Activated naive CD4-positive, alpha-beta T cell treated with anti-CD3 and anti-CD28 coated beads, Interleukin-2, amount 10 ng/mL, durations not matched to agents 7 days and 5 days (primary cell): ENCODE results near the gene TRIP13.

ENCODE experiments used
- CTCF ChIA-PET: fragments of 350-600 bp; sonication (Branson Sonifier 250); formaldehyde crosslinking; loops from one replicate; lab custom pipeline; 2021; ENCODE audit warnings: antibody characterized with exemption; lab: Charles Lee
- DNase-seq: peaks from one replicate; pipeline ENCODE4 v3.0.0-alpha.2; 2020
- H3K27ac Mint-ChIP-seq: one replicate; pipeline ENCODE4 v1.8.0; 2021; ENCODE audit warnings: mild to moderate bottlenecking, moderate library complexity, mixed read lengths
- H3K27me3 Mint-ChIP-seq: one replicate; pipeline ENCODE4 v1.8.0; 2021; ENCODE audit warnings: mild to moderate bottlenecking, mixed read lengths
- H3K36me3 Mint-ChIP-seq: one replicate; pipeline ENCODE4 v1.8.0; 2021; ENCODE audit warnings: mixed read lengths
- H3K4me1 Mint-ChIP-seq: one replicate; pipeline ENCODE4 v1.8.0; 2021; ENCODE audit warnings: mixed read lengths
- H3K4me3 Mint-ChIP-seq: one replicate; pipeline ENCODE4 v1.8.0; 2021; ENCODE audit warnings: mild to moderate bottlenecking, moderate library complexity, mixed read lengths
- H3K9me3 Mint-ChIP-seq: one replicate; pipeline ENCODE4 v1.8.0; 2021; ENCODE audit warnings: mixed read lengths

TRIP13 gene

DNA sequence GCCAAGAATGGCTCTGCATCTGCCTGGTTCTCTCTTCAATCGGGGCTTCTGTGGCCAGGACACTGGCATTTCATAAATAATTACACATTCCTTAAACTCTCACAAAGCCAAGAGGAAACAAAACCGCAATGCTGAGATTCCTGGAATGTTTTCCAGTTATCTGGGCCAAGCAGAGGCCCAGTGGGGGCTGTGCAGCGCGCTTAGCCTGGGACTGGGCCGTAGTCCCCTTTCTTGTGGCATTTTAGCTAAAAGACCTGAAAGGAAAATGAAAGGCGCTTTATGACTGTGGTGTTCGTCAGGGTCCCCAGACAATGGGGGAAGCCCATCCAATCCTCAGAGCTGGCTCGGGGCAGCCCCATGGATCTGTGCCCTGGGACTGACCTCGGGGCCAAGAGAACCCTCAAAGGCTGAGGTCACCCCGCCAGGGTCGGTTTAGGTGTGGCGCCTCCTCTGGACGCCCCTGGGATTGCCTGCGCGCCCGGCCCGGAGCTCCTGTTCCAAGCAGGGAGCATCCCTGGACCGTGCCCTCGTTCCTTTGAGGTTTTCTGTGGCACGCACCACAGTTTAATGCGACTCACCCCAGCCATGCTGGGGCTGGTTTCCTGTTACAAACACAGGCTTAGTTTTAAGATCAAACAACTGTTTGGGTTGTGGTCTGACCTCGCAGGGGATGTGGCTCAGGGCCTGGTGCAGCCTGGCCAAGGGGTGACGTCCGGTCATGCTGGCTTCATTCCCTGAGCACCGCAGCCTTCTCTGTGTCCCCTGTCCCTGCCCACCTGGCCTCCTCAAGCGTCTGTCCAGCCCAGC is 64.5 kb downstream of the TRIP13 start:
- no peak overlapping the region for H3K27ac Mint-ChIP-seq
- H3K27me3 Mint-ChIP-seq, result peaks cover 85% of the 10 kb centered on the region
- H3K9me3 Mint-ChIP-seq, result no peaks in the 10 kb centered on the region
- CTCF ChIA-PET, result interaction anchor here (0.7 to 2.0 kb wide), 3 partner anchors 9 to 184 kb away, joined by 3 to 4 read pairs (median 4); no protein-coding TSS in a partner anchor
- H3K36me3 Mint-ChIP-seq, result no peaks in the 10 kb centered on the region
- H3K4me3 Mint-ChIP-seq, result no peak overlapping the region
- peak; percentile 77 for DNase-seq
- peaks cover 56% of the 10 kb centered on the region for H3K4me1 Mint-ChIP-seq

DNA sequence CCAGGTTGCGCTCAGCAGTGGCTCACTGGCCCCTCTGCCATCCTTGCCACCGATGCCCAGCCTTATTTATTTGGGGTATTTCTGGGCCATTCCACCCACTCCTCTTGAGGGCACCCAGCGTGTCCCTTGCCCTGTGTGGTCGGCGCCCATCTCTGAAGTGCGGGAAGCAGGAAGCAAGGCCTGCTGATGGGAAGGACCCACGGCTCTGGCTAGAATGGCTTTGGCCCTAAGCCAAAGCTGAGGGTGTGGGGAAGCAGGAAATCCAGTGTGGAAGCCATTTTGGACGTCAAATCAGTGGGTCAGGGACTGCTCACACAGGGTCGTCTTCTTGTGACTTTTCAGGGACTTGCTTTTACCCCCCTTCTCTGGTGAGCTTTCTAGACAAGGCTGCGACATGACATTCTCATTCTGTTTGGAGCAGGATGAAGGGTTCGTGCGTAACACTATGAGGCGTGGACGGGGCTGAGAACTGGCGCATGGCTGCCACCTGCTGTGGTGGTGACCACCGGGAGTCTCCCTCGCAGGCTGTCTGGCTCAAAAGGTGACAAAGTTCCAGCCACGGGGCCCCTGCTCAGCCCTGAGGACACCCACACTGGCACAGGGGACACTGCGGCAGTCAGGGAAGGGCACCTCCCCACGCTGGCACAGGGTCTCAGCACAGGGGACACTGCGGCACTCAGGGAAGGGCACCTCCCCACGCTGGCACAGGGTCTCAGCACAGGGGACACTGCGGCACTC is 65.2 kb downstream of the TRIP13 start:
- CTCF ChIA-PET, result interaction anchor here (1.6 to 2.0 kb wide), 2 partner anchors 8 to 9 kb away, joined by 4 read pairs; no protein-coding TSS in a partner anchor
- Mint-ChIP-seq H3K27me3 (peaks cover 78% of the 10 kb centered on the region), H3K36me3 (no peaks in the 10 kb centered on the region), H3K4me3 (no peak overlapping the region), H3K9me3 (no peaks in the 10 kb centered on the region), H3K27ac (no peak overlapping the region), H3K4me1 (peaks cover 62% of the 10 kb centered on the region)
- DNase-seq, result no peak

DNA sequence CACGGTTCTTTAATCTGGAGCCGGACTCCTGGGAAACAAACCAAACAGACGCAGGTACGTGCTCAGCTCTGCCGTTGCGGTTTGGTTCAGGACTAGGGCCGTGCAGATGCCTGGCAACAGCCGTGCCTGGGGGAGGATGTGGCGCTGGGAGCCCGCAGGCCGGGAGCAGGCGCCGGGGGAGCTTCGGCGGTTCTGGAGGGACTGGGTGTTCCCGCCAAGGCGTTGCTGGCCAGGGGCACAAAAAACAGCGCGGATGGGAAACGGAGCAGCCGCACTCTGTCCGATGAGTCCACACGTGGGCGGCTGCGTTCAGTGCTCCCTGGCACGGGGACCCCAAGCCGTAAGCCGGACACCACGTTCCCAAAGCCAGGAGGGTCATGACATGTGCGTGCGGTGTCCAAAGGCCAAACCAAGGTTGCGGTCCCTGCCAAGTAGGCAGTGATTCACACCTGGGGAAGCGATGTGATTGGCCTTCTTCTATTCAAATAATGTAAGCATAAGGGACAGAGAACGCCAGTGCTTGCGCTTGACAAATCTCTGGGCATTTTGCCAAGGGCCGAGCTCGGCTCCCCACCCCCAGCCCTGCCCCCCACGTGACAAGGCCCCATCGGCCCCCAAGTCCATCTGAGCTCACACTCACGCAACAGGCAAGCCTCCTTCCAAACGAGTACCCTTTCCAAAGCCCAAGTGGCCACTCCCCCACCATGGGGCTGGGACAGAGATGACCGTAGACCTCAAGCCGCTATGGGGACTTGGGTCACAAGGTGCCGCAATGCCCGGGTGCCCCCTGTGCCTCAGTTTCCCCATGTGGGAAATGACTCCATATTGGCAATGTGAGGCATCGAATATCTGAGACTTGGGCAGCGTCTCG is 66.3 kb downstream of the TRIP13 start:
- Mint-ChIP-seq H3K4me3 (no peak overlapping the region), H3K27ac (no peak overlapping the region), H3K4me1 (peaks cover 72% of the 10 kb centered on the region), H3K9me3 (no peaks in the 10 kb centered on the region), H3K27me3 (peaks cover 67% of the 10 kb centered on the region), H3K36me3 (no peaks in the 10 kb centered on the region)
- no peak for DNase-seq
- CTCF ChIA-PET, result no interaction called here

DNA sequence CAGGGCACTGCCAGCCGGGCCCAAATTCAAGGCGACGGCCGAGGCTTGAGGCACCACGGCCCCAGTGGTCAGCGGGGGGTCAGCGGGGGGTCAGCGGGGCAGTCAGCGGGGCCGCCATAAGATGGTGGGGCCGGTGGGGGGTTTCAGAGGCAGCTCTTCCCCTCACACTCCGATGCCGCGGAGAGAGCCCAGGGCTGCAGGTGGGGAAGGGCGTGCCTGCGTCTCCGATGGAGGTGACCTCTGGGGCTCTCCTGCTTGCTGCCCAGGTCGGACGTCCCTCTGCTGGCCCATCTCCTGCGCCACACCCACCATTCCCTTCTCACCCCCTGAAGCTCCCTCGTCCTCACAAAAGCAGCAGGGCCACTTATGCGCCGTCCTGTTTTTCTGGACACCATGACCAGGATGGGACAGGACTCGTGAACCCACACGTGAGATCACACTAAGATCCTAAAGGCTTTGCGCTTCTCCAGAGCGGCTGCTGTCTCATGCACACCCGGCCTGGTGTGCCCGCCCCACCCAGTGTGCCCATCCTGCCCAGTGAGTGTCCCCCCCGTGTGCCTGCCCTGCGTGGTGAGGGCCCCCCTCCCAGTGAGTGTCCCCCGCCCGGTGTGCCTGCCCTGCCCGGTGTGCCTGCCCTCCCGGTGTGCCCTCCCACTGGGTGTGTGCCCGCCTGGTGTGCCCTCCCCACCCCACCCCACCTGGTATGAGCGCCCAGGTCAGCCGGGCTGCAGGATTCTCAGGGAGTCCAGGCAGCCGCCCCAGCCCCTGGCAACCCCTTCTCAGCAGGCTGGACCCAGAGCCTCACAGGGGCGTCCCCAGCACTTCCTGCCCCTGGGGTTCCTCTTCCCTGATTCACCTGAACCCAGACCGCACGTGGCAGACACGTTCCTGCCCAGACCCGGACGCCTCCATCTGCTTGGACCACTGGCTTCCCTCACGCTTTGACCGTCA is 67.2 kb downstream of the TRIP13 start:
- no peak overlapping the region for H3K4me3 Mint-ChIP-seq

DNA sequence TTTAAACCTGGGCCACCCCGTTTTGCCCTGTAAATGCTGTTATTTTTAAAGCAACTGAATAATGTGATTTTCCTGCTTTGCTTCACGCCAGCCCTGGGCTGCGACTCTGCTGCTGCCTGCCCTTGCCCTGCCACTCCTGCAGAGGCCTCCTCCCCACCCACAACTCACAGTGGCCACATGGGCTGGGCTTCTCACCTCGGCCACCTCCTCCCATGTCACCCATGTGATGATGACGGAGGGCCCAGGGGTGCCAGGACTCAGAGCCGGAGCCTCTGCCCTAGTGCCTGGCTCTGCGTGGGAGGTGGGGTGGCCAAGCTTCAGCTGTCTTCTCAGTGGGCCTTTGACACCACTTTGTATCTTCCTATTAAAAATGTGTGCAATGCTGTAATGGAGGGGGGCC is 67.9 kb downstream of the TRIP13 start:
- H3K4me3 Mint-ChIP-seq, result no peak overlapping the region
- CTCF ChIA-PET, result no interaction called here
- H3K27ac Mint-ChIP-seq, result peak overlapping the region; percentile 64
- peaks cover 82% of the 10 kb centered on the region for H3K4me1 Mint-ChIP-seq
- no peaks in the 10 kb centered on the region for H3K9me3 Mint-ChIP-seq
- no peak for DNase-seq
- H3K36me3 Mint-ChIP-seq, result peaks cover 4% of the 10 kb centered on the region
- peaks cover 66% of the 10 kb centered on the region for H3K27me3 Mint-ChIP-seq

More for the DNA sequence above, 67.2 kb downstream of the TRIP13 start:
- H3K9me3 Mint-ChIP-seq, result no peaks in the 10 kb centered on the region
- DNase-seq, result no peak
- H3K36me3 Mint-ChIP-seq, result peaks cover 1% of the 10 kb centered on the region
- peak overlapping the region; percentile 64 for H3K27ac Mint-ChIP-seq
- H3K4me1 Mint-ChIP-seq, result peaks cover 81% of the 10 kb centered on the region
- peaks cover 68% of the 10 kb centered on the region for H3K27me3 Mint-ChIP-seq
- CTCF ChIA-PET, result no interaction called here

DNA sequence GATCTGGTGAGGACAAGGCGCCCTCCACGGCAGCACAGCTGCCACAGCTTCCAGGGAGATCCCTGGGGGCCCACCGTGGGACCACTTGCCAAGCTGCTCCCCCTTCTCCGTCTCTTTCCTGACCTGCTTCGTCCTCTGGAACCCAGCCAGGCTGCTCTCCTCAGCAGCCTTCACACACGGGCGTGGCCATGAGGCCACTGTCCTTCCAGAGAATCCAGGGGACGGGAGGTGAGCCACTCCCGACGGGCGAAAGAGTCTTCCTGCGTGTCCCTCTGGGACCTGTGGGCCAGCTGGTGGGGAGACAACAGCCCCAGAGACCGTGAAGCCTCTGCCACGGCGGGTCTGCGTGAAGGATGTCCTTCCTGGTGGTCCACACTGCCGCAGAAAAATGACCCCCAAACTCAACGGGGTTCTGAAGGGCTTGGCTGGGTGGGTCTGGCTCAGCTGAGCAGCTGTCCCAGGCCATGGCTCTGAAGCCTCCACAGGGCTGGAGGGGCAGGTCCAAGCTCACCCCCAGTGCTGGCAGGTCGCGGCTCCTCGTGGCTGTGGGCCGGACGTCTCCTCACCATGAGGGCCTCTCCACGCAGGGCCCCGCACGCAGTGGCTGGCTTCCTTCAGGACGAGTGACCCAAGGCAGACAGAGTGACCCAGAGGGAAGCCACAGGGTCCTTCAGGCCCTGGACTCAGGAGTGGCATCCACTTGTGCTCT is 68.5 kb downstream of the TRIP13 start:
- peak overlapping the region; percentile 64 for H3K27ac Mint-ChIP-seq
- H3K36me3 Mint-ChIP-seq, result peaks cover 4% of the 10 kb centered on the region
- H3K4me1 Mint-ChIP-seq, result peaks cover 84% of the 10 kb centered on the region
- no peak for DNase-seq
- no peak overlapping the region for H3K4me3 Mint-ChIP-seq
- H3K27me3 Mint-ChIP-seq, result peaks cover 63% of the 10 kb centered on the region
- CTCF ChIA-PET, result no interaction called here
- no peaks in the 10 kb centered on the region for H3K9me3 Mint-ChIP-seq

DNA sequence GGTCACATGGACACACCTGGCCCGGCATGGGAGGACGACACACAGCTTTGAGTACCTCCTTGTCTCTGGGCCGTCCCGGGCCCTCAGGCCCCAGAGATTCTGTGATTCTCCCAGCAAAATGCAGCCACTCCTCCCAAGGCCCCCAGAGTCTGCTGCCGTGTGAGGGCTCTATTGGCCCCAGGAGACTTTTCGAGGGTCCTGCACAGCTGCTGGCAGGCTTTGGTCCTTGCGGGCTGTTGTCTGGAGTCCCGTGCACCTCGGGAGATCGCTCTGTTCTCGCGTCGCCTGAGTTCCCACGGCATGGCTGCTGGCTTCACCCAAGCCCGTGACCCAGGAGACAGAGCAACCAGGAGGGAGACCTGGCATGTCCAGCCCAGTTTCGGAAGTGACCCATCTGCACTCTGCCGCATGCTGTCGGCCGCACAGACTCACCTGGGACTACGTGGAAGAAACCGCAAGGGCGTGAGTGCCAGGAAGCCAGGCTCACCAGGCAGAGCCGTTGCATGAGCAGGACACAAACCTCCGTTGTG is 69.1 kb downstream of the TRIP13 start:
- no peaks in the 10 kb centered on the region for H3K9me3 Mint-ChIP-seq
- H3K4me3 Mint-ChIP-seq, result no peak overlapping the region
- CTCF ChIA-PET, result no interaction called here
- H3K4me1 Mint-ChIP-seq, result peaks cover 82% of the 10 kb centered on the region
- H3K27me3 Mint-ChIP-seq, result peaks cover 63% of the 10 kb centered on the region
- peaks cover 4% of the 10 kb centered on the region for H3K36me3 Mint-ChIP-seq
- peak overlapping the region; percentile 64 for H3K27ac Mint-ChIP-seq
- DNase-seq, result no peak

DNA sequence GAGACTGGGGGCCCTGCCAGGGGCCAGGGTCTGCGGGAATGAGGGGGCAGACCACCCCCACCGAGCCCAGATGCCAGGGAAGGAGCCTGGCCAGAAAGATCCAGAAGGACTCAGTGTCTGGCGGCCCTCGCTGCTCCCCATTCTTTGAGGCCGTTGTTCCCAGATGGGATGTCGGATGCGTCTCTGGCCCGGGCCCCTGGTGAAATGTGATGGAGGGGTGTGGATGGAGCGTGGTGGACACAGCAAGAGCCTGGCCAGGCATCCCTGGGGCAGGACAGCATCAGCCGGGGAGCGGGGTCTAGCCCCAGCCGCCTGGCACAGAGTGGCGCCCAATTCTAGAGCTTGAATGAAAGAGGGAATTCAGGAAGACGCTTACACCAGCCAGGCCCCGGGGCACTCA is 69.7 kb downstream of the TRIP13 start:
- CTCF ChIA-PET, result no interaction called here
- no peak overlapping the region for H3K4me3 Mint-ChIP-seq
- peak overlapping the region; percentile 65 for H3K27ac Mint-ChIP-seq
- no peak for DNase-seq
- H3K27me3 Mint-ChIP-seq, result peaks cover 63% of the 10 kb centered on the region
- H3K36me3 Mint-ChIP-seq, result peaks cover 4% of the 10 kb centered on the region
- no peaks in the 10 kb centered on the region for H3K9me3 Mint-ChIP-seq
- peaks cover 78% of the 10 kb centered on the region for H3K4me1 Mint-ChIP-seq

DNA sequence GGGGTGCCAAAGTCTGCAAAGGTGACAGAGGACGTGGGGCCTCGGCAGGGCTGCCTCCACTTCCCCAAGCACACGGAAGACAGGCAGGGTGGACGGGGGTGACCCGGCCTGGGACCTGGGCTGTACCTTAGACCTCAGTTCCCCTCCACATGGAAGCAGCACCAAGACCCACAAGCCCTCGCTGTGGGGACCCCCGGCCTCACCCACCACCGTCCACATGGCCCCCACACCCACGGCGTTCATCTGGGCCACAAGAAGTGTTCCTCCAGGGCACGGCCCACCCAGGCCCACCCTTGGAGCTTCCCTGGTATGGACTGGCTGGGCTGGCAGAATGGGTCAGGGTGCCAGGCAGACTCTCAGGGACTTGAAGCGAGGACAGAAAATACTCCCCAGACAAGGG is 70.1 kb downstream of the TRIP13 start:
- DNase-seq, result no peak
- Mint-ChIP-seq H3K4me1 (peaks cover 78% of the 10 kb centered on the region), H3K27ac (peak overlapping the region; percentile 95), H3K36me3 (peaks cover 4% of the 10 kb centered on the region), H3K4me3 (no peak overlapping the region), H3K27me3 (peaks cover 63% of the 10 kb centered on the region), H3K9me3 (no peaks in the 10 kb centered on the region)
- CTCF ChIA-PET, result no interaction called here

DNA sequence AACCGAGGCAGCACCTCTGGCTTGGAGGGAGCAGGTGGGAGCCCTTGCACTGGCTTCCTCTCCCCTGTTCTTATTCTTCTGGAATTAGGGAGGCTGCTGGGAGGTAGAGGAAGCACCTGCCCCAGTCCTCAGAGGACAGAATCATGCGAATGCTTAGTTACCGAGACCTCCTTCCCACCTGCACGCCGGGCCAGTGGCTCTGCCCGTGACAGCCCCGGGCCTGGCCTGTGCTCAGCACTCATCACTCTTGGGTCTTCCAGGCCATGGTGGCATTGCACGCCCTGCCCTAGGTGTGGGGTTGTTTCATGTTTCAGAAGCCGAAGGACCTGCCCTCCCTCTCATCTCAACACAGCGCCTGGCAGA is 70.6 kb downstream of the TRIP13 start:
- H3K27me3 Mint-ChIP-seq, result peaks cover 63% of the 10 kb centered on the region
- peak overlapping the region; percentile 67 for H3K4me3 Mint-ChIP-seq
- H3K27ac Mint-ChIP-seq, result peak overlapping the region; percentile 95
- CTCF ChIA-PET, result interaction anchor here (1.0 kb wide), 1 partner anchor 13 kb away, joined by 3 read pairs; no protein-coding TSS in a partner anchor
- H3K4me1 Mint-ChIP-seq, result peaks cover 78% of the 10 kb centered on the region
- H3K9me3 Mint-ChIP-seq, result no peaks in the 10 kb centered on the region
- no peak for DNase-seq
- H3K36me3 Mint-ChIP-seq, result peaks cover 4% of the 10 kb centered on the region

DNA sequence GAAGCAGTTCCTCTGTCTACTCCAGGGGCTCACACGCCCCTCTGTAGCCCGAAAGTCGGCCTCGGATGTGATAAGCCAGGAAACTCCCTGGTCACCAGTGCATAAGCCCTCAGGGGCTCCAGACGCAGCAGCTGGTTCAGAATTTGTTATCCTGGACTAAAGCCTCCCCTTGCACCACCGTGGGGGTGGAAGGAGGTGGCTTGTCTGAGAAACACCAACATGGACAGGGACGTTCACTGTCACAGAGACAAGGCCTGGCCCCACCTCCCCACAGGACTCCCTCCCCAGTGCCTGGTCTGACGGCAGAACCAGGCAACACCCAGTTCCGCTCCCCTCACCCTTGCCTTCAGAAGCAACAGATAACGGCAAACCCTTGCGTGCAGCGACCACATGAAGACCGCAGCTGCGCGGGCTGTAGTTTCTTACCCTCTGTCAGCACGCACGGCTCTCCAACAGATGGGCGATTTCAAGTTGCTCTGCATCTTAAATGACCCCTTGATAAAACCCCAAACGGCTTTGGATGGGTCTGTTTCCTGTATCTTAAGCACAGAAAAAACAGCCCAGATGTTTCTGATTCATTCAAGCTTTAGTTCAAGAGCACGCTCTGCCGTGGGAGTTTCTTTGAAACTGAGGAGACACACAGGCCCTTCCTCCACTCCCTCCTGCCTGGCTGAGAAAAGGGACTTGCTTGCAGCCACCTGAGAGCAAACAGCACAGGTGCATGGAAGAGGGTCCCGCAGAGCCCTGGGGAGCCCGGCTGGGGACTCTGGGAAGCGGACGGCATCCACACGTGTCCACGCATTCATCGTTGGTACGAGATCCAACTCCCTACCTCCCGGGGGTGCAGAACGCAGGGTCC is 71.2 kb downstream of the TRIP13 start:
- H3K4me1 Mint-ChIP-seq, result peaks cover 82% of the 10 kb centered on the region
- H3K27me3 Mint-ChIP-seq, result peaks cover 63% of the 10 kb centered on the region
- peaks cover 4% of the 10 kb centered on the region for H3K36me3 Mint-ChIP-seq
- peak; percentile 86 for DNase-seq
- H3K4me3 Mint-ChIP-seq, result peak overlapping the region; percentile 67
- CTCF ChIA-PET, result interaction anchor here (1.0 kb wide), 1 partner anchor 13 kb away, joined by 3 read pairs; no protein-coding TSS in a partner anchor
- H3K9me3 Mint-ChIP-seq, result no peaks in the 10 kb centered on the region
- H3K27ac Mint-ChIP-seq, result peak overlapping the region; percentile 95

DNA sequence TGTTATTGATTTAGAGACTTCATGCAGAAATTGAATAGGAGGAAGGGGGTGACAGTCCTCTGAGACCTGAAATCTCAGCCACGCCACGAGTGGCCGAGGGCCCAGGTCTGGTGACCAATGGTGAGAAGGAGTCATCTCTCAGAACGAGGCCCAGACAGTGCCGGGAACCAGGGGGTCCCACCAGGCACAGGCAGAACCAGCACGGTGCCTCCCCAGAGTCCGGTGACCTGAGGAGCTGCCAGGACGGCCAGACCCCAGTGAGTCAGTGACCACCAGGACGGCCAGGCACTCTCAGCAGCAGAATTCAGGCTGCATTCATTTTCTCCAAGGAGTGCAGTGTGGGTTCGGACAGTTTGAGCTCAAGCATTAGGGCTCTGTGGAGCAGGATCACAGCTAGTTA is 72.1 kb downstream of the TRIP13 start:
- Mint-ChIP-seq H3K4me1 (peaks cover 83% of the 10 kb centered on the region), H3K4me3 (peak overlapping the region; percentile 67), H3K27ac (peak overlapping the region; percentile 95), H3K27me3 (peaks cover 63% of the 10 kb centered on the region), H3K9me3 (no peaks in the 10 kb centered on the region), H3K36me3 (peaks cover 8% of the 10 kb centered on the region)
- CTCF ChIA-PET, result no interaction called here
- DNase-seq, result no peak
